ENCODE measurements around the gene ALDH1A2.
"Not testable (repeated sequence)": the region's sequence is repeated elsewhere in the genome, so short reads cannot be mapped to it uniquely, and the experiment has no call there.

The ALDH1A2 gene

DNA sequence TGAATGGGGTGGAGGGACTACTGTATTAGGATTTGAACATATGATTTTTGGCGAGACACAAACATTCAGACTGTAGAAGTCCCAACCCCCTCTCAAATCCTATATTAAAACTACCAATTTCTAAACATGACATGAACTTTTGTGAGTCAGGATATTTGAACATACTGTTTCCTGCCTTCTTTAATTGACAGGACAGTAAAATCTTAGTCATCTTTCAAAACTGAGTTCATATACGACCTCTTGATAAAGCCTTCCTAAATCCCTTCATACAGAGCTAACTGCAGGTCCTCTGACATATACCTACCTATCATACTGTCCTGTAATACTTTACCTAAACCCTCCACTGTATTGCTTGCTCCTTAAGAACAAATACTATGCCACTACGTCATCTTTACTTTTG, 23.5 kb downstream of the ALDH1A2 start:
- DNase-seq (ENCODE audit: low read depth in 2 of 2): no peak

DNA sequence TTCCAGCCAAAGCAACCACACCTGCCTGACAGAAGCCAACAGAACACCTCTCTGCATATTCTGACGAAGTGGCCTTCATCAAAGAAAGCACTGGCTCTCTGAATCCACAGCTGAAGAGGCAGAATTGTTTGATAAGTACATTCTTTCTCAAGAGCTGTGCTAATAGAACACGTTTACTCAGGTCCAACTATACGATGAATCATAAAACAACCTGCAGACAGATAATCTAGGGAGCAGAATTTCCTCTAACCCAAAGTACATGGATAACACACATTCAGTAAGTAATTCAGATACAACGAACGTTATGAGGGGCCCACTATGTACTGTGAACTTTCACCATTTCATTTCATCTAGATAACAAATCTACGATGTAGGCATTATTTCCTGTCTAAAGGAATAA, 25.4 kb downstream of the ALDH1A2 start:
- DNase-seq (ENCODE audit: low read depth in 2 of 2): no peak

DNA sequence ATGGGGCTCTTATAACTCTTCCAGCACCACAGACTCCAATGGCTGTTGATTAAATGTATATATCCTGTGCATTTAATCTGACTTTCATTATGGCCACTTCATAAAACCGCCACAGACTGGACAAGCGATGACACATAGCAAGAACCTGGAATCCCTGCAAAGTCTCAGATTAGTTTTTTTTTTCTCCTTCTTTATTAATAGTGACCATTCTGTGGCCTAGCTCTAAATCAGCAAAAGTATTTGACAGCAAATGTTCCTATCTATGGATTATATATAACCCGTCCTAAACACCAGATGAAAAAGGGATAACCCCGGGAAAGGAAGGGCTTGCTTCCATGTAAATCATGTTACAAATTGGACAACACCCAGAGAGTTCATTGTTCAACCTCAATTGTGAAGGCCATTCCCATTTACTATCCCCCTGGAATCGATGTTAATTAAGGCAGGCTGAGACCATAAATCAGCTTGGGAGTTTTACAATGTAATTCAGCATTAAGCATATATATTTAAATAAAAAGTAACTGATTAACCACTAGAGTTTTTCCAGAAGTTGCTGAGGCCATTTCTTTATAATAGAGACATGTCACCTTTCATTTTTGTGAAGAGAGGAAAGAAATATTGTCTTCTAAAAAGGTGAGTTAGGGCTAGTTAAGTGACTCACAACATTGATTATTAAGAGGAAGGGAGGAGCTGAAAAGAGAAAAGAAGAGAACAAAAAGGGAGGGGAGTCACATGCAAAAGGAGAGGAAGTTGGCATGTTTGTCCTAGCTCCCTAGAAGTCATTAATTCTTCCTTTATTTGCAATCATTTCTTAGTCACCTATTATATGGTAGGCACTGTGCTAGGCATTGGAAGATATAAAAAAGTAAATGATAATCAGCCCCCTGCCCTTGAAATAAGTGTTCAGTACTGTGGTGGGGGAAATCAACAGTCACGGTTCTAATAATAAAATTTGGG, 26.2 kb downstream of the ALDH1A2 start:
- DNase-seq (ENCODE audit: low read depth in 2 of 2): no peak

DNA sequence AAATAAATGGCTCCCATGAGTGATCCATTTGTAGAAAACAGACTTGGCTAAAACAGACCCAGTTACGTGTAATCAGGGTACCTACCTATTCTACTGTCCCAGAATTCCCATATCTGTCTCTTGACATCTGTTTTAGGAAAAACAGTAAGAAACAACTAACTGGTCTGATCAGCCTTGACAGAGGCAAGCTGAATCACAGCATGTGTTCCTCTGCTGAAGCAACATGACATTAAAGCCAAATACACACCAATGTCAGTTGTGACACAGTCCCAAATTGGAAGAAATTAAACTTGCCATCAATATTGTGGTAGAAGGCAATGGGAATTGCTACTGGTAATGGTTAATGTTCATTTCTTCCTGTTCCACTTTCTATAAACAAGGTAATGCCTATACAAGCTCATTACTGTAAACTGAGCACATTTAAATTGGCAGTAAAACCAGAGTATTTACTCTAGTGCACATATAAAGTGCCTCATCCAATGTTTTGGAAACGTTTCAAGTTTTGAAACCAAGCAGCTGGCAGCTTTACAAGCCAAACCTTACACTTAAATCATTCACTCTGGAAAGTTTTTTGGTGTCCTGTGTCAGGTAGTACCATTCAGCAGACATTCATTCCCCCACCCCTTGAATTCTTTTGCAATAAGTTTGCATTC, 27.0 kb downstream of the ALDH1A2 start:
- no peak for DNase-seq (ENCODE audit: low read depth in 2 of 2)

- no peak for DNase-seq (ENCODE audit: low read depth in 2 of 2)
Measured at GRCh38 chr15:58037723-58038301, 27.7 kb downstream of the ALDH1A2 start.

GRCh38 chr15:58036579-58036978, 28.9 kb downstream of the ALDH1A2 start:
- no peak for DNase-seq (ENCODE audit: low read depth in 2 of 2)

DNA sequence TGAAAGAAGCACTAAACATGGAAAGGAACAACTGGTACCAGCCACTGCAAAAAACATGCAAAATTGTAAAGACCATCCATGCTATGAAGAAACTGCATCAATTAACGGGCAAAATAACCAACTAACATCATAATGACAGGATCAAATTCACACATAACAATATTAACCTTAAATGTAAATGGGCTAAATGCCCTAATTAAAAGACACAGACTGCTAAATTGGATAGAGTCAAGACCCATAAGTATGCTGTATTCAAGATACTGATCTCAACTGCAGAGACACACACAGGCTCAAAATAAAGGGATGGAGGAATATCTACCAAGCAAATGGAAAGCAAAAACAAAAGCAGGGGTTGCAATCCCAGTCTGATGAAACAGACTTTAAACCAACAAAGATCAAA, 37.1 kb downstream of the ALDH1A2 start:
- DNase-seq (ENCODE audit: low read depth in 2 of 2): not testable (repeated sequence)

DNA sequence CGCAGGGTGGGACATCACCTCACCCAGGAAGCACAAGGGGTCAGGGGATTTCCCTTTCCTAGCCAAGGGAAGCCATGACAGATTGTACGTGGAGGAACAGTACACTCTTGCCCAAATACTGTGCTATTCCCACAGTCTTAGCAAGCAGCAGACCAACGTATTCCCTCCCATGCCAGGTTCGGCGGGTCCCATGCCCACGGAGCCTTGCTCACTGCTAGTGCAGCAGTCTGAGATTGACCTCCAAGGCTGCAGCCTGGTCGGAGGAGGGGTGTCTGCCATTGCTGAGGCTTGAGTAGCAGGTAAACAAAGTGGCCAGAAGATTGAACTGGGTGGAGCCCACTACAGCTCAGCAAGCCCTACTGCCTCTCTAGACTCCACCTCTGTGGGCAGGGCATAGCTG, 39.0 kb downstream of the ALDH1A2 start:
- no peak for DNase-seq (ENCODE audit: low read depth in 2 of 2)

DNA sequence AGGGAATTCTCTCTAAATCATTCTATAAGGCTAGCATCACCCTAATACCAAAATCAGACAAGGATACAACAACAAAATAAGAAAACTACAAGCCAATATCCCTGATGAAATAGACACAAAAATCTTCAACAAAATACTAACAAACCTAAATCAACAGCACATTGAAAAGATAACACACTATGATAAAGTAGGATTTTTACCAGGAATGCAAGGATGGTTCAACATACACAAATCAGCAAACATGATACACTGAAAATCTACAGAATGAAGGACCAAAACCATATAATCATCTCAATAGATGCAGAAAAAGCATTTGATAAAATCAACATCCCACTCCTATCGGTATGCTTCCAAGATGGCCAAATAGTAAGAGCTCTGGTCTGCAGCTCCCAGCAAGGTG, 39.5 kb downstream of the ALDH1A2 start:
- DNase-seq (ENCODE audit: low read depth in 2 of 2): no peak

GRCh38 chr15:58021332-58022230, 43.9 kb downstream of the ALDH1A2 start:
- no peak for DNase-seq (ENCODE audit: low read depth in 2 of 2)

- no peak for DNase-seq (ENCODE audit: low read depth in 2 of 2)
Measured at GRCh38 chr15:58019503-58020376, 45.8 kb downstream of the ALDH1A2 start.

GRCh38 chr15:58017869-58018268, 47.6 kb downstream of the ALDH1A2 start:
- no peak for DNase-seq (ENCODE audit: low read depth in 2 of 2)

DNA sequence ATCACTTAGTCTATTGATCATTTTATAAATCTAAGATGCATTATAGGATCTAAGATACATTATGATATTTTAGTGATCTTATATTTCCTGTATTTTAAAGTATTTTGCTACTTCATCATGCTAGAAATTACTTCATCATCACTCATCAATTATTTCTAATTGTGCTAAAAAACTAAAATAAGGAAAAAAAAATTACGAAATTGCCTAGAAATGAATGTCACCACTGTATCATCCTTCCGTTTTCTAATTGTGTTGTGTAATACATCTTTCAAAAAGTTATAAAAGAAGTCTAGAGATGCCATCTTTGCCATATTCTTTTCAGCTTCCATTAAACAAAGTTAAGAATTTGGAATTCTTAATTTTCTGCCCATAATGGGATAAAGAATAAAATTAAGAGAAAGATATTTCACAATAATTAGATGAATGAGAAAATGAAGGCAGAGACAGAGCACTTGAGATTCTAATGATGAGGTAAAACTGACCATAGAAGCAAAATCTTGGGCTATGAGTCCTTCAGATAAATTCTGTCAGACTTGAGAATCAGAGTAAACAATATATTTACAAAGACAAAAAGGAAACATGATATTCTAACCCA, 48.8 kb downstream of the ALDH1A2 start:
- no peak for DNase-seq (ENCODE audit: low read depth in 2 of 2)

DNA sequence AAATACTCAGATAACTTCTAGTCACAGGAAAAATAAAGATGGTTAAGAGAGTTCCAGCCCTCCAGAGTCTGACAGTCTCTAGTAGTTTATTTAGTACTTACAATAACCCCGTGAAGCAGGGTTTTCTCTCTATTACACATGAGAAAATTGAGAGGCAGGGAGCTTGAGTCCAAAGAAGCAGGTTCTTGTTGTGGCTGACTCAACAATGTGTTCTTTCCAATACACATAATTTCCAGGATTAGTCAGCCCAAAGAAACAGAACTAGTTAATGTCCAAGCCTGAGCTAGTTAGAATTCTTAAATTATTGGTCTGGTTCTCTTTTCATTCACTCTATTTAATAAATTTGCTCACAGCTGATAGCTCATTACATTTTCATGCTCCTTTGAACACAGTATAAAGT, 49.9 kb downstream of the ALDH1A2 start:
- DNase-seq (ENCODE audit: low read depth in 2 of 2): no peak

- DNase-seq (ENCODE audit: low read depth in 2 of 2): no peak
Measured at GRCh38 chr15:58014470-58014869, 51.0 kb downstream of the ALDH1A2 start.

DNA sequence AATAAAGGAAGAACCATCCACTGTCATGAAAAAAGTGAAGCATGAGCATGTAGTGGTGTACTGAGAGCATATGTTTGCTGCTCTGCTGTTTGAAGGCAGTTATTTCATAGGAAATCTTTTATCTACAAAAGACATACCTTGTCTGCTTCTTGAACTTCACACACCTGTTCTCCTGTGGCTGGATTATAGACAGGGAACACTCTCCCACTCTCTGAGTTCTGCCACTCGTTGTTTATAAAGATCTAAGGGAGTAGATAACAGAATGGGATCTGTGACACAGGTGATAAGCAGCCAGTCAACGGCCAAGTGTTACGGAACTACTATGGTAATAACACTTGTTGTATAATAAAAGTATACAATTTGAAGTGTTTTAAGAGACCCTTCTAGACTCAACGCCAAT, 51.5 kb downstream of the ALDH1A2 start:
- no peak for DNase-seq (ENCODE audit: low read depth in 2 of 2)

- DNase-seq (ENCODE audit: low read depth in 2 of 2): no peak
Measured at GRCh38 chr15:58010983-58011382, 54.5 kb downstream of the ALDH1A2 start.

DNA sequence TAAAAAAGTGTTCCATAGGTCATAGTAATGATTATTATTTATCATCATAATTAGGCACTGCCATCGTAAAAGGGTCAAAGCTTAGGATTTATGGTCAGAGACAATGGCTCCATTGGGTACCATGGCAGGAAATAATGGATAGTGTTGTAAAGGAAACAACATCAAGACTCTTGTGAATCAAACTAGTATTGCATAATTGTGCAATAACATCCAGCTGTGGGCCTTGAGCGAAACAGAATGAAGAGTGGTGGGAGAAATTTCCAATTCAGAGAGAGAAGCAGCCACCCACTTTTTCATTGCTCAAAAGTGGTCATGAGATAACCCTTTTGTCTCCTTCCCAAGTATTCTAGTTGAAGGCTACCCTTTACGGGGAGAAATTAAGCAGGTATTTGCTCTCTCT, 61.7 kb downstream of the ALDH1A2 start:
- no peak for DNase-seq (ENCODE audit: low read depth in 2 of 2)

- no peak for DNase-seq (ENCODE audit: low read depth in 2 of 2)
Measured at GRCh38 chr15:58002338-58003126, 63.0 kb downstream of the ALDH1A2 start.

DNA sequence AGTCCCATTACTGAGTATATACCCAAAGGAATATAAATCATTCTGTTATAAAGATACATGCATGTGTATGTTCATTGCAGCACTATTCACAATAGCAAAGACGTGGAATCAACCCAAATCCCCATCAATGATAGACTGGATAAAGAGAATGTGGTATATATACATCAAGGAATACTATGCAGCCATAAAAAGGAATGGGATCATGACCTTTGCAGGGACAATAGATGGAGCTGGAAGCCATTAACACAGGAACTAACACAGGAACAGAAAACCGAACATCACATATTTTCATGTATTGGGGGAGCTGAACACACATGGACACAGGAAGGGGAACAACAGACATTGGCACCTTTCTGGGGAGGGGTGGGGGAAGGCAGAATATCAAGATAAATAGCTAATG, 65.8 kb downstream of the ALDH1A2 start:
- DNase-seq (ENCODE audit: low read depth in 2 of 2): not testable (repeated sequence)

All from activated CD4-positive, alpha-beta T cell treated with anti-CD3 and anti-CD28 coated beads for 24 hours (primary cell).